Cortex of kidney (tissue), 1 donor: ENCODE measurements around the gene STAMBPL1.
"Not testable (repeated sequence)": the region's sequence is repeated elsewhere in the genome, so short reads cannot be mapped to it uniquely, and the experiment has no call there.

Source experiments
- DNase-seq: peaks from one replicate; lab custom pipeline; 2025; lab: John Stamatoyannopoulos, UW

The STAMBPL1 gene

DNA sequence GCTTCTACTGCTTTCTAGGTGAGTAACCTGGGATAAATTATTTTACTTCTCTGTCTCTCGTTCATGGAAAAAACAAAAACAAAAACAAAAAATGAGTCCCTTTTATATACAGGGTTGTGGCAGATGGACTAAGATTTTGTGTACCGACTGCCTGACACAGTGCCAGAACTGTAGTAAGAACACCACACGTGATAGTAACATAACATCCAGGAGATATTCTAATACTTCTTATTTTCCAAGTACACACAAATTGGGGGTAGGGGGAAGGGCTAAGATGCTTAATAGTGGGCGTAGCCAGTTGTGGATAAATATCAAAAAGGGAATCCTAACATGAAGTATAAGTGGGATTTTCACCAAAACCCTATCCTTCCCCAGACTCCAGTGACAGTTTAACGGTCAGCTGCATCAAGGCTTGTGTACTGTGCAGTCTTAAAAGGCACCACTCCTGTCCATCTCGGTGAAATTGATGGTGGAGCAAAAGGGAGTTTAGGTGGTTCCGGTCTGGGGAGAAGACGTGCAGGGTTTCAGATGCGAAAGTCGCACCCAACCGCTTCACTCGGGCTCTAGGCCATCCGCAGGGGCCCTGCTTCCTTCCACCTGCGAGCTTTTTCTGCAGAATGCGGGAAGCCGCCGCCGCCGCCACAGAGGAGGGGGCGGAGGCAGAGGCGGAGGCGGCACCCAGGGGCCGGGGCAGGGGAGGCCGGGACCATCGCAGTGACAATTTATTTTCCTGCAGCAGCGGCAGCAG, at the start of gene STAMBPL1:
TSS of gene STAMBPL1 (plus strand) at position 712 of the 748 bp plus-strand sequence. CDS start 21,464 bp downstream, outside the sequence.
- no peak for DNase-seq

DNA sequence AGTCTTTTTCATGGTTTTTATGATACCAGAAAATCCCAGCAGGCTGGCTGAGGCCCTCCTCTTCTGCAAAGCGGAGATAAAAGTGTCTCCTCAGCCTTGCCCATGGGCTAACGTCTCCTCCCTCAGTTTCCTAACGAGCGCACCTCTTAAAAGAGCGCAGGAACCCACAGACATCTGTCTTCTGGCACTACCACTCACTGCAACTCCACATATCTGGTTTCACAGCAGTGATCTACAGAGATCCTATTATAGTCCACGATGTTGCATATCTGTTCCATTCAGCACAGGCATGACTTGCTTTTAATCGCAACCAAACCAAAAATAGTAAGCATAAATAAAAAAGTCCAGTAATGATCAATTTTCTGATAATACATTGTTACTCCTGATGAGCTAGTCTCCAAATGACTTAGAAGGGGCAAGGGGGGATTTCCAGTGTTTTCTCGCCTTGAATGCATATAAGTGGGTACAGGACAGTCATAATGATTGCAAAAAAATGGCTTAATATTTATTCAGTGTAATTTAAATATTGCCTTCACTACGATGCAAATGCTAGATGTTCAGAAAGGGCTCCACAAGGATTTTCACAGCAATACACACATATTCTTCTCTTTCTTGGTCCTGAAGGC, 49.3 kb upstream of the STAMBPL1 start:
- no peak for DNase-seq

DNA sequence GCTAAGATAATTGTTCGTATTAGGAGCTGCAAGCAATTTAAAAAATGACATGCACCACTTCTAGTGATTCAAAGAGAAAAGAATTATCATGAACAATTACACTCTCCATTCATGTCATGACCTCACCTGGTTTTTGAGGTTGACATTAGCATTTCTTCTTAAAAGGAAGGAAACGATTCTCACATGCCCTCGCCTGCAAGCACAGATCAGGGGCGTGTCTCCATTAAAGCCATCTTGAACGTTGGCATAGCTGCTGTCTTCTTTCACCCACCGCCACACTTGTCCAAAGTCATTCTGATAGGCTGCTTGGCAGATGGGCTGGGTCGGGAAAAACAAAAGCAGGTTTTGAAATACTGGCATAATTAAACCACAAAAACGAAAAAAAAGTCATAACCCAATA, 48.3 kb upstream of the STAMBPL1 start:
- no peak for DNase-seq

DNA sequence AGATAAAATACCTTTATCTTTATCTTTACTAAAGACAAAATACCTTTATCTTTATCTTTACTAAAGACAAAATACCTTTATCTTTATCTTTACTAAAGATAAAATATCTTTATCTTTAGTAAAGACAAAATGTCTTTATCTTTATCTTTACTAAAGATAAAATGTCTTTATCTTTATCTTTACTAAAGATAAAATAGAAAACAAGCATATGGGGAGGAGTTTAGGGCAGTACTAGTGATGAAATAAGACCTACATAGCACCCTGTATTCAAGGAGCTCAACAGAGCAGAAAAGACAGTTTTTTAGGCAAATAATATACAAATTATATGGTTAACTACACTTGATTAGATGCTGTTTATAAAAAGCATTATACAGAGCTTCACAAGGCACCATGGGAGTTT, 47.7 kb upstream of the STAMBPL1 start:
- DNase-seq = no peak

DNA sequence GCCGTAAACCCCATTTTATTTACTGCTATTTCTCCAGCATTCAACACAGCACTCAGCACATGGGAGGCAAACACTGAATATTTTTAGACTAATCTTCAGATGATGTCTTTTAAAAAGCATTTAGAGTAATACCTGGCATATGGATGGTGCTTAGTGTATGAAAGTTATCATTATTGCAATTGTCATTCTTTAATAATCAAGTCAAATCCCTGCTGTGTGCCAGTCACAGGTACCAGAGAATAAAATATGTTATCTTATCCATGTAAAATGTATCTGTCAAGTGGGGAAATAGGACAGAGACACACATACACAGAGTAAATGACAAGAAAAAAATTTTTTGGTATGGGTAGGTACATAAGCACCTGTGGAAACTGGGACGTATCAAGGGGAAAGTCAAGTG, 46.9 kb upstream of the STAMBPL1 start:
- DNase-seq = no peak

DNA sequence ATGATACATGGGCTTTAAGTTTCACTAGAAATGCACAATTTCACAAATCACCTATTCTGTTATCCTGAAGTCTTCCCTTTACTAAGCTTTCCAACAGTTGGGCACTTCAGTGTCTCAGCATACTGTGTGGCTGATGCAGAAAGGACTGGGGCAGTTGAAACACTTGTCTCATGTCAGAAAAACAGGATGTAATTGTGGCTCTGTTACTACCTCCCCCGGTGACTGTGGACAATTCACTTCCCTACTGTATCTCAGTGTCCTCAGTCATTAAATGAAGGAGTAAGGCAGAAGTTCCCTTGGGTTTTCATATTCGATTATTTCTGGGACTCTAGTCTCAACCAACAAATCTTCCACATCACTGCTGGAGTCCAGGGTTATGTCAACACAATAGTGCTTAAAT, 46.3 kb upstream of the STAMBPL1 start:
- no peak for DNase-seq

DNA sequence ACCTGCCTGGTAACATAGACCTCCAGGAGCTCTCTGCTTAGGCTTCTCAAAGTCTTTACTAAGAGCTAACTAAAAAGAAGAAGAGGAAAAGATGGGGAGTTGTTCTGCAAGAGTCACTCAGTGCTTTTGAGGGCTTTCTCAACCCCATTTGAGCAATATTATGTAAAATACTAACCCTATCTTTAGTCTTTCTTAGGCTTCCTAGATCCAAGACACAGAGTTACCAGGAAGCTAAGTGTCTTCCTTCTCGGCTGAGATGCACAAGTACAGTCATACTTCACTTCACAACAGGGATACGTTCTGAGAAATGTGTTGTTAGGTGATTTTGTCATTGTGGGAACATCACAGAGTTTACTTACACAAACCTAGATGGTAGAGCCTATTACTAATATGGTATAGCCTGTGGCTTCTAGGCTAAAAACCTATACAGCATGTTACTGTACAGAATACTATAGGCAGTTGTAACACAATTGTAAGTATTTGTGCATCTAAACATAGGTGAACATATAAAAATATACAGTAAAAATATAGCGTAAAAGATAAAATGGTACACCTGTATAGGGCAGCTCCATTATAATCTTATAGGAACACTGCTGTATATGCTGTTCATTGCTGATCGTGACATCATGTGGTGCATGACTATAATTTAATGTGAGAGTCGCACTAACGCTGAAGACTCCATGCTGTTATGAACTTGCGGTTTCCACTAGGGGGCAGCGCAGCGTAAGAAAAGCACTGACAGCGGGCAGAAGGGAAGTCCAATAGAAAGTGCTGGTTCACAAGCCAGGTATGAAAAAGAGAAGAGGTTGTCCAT, 44.7 kb upstream of the STAMBPL1 start:
- DNase-seq = no peak

DNA sequence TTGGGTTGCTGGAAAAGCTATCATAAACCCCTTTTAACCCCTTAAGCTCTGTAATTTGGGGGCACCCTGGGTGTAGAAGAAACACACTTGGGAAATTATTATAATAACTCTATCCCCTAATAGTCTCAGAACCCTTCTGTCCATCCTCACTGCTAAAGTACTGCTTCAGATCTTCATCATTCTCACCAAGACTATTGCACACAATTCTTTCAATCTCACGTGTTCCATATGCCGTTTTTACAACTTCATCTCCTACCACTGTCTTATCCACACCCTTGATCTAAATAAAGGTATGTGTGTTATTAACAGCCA, 44.2 kb upstream of the STAMBPL1 start:
- no peak for DNase-seq

DNA sequence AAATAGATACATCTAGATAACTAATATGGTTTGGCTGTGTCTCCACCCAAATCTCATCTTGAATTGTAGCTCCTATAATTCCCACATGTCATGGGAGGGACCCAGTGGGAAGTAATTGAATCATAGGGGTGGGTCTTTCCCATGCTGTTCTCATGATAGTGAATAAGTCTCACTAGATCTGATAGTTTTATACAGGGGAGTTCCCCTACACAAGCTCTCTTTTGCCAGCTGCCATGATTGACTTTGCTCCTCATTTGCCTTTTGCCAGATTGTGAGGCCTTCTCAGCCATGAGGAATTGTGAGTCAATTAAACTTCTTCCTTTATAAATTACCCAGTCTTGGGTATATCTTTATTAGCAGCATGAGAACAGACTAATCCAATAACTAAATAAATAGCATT, 42.4 kb upstream of the STAMBPL1 start:
- DNase-seq = not testable (repeated sequence)

DNA sequence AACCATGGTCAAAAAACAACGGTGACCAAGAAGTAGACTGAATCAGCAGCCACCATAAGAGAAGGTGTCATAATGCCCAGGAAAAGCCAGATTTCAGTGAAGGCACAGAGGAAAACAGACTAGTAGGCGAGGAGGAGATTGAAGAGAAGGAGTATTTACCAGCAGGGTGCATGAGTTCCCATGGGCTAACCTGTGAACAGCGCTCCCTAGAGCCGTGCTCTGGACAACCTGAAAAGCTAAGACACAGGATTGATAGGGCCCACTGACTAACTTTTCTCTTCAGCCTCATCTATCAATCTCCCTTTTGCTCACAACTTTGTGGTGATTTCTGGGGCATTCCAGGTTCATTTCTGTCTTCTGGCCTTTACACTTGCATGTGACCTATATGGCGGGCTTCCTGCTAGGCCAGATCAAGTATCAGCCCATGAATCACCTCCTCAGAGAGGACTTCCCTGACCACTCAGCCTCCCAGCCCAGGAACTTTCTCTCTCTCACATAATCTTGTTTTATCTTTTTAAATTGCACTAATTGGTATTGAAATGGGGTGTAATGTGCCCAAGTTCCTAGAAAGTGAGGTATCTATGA, 41.2 kb upstream of the STAMBPL1 start:
- no peak for DNase-seq

DNA sequence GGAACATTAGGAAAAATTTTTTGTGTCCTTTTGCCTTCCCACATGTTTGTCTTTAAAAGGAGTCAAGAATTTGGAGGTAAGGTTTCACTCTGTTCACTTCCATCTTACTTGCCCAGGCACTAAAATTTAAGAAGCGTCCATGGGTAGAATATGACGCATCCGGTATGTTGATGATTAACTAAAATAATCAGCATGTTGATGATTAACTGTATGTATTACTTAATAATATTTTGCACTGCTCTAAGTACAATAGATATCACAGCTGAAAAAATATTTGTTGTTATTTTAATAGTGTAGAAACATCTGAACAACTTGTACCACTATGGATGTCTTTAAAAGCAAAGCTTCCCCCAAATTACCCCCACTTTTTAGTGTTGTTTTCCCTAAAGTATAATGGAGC, 39.9 kb upstream of the STAMBPL1 start:
- no peak for DNase-seq

DNA sequence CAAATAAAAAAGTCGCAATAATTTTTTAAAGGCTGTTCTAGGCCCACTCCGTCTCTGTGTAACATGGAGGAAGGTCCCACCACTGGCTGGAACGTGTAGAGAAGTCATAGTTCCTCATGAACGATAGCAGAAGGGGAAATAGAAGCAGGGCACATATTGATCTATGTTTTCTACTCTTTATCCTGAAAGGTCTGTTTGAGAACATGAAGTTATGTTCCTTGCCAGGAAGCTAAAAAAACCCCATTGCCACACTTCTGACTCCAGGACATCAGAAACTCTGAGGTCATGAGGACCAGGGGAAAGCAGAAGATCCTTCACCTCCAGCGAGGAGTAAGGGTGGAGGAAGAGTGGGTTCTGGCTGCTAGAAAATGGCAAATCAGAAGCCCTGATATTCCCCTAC, 39.2 kb upstream of the STAMBPL1 start:
- no peak for DNase-seq

DNA sequence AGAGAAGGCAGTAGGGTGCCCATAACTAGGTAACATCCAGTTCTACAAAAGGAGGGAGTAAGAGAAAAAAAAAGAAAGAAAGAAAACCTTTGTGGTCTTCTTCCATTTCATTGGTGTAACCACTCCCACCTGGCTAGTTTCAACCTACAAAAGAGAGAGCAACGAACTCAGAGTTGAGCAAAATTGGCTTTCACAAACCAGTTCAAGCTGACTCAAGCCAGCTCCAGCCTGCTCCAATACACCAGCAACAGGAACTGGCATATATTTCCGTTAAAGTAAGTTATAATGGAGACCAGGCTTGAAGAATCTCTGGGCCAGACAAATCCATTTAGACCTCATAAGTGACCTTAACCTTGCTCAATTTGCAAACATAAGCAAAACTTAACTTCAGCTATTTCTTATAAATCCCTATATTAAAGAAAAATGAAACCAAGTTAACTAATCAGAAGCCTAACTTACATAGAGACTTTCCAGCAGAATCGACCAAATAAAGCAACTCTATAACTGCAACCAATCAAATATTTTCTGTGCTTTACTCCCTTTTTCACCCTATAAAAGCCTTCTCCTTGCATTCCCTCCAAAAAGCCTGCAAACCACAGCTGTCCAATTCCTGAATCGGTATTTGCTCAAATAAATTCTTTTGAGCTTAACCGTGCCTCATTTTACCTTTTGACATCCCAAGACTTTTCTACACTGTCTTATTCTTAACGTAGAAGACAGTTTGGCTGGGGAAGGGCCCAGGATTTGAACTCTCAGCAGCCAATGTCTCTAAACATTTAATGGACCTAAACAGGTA, 38.5 kb upstream of the STAMBPL1 start:
- no peak for DNase-seq

DNA sequence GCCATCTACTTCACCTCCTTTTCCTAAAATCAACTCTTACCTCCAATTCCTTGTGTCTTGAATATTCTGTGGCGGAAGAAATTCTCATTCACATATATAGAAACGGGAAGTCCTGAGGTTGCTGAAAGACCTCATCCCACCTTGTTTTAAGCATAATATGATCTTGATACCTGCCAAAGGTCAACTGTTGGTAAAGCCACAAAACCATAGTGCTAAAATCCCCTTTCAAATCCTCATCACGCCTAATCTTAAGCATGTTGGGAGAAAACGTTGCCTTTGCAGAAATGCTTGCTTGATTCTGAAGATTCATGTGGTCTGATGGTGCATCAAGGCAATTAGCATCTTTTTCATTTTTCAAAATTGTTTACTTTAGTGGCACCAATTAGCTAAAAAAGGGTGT, 36.9 kb upstream of the STAMBPL1 start:
- DNase-seq = no peak

DNA sequence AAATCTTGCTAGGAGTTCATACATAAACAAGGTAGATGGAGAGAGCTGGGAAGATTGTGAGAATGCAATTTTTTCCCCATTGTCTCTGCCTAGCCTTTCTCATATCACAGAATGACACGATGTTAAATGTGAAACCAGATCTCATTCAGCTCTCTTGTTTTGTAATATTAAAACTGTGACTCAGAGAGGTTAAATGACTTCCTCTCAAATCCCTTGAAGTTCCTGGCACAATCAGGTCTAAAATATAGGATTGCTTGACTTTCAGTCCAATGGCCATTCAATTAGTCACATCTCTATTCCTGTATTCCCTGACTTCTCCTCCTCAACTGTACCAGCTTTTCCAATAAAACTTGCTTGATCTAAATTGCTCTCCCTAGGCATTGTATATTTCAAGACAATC, 31.5 kb upstream of the STAMBPL1 start:
- DNase-seq = no peak

DNA sequence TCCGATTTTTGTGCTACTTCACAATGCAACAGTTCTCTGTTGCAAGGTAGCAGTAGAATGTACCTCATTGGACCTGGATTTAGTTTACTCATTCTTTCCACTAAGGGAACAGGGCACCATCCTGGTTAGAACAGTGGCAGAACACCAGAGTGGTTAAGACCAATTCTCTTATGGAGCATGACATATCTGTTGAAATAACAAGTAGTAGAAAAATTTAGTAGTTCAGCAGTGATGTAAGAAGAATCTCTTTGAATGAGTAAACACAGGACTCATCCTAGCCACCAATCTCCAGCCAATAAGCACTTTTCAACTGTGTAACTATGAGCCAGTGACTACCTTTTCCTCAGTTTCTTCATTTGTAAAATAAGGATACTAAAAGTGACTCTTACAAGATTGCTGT, 30.8 kb upstream of the STAMBPL1 start:
- DNase-seq = no peak

DNA sequence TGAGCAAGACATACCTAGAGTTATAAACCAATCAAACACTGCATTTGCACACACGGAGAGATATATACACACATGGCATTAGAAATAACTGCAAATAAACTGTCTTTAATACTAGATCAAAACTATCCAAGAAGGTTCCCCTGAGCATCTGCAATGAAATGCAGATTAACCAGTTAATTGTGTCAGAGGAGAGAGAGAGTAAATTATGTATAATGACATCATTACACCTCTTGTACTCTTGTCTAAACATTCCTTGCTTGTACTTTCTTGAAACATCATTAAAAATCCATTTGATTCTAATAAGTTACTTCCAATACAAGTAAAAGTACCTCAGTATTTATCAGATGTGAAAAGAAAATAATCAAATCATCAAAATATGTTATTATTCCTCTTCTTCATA, 29.3 kb upstream of the STAMBPL1 start:
- DNase-seq = no peak

DNA sequence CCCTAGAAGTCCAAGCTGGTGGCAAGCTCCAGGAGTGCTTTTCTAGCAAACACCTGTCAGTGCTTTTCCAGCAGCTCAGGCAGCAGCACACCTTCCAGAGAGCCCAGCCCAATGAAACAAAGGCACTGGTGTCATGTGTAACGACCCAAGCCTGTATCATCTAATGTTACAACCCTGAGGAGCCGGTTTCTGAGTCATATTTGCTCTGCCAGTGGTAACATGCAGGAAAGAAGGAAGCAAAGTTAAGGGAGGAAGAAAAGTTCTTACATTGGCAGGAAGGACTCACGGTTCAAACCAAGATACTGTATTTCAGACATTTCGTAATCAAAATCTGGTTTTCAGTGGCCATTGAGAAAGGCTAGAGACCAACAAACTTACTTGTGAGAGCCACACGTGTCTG, 28.3 kb upstream of the STAMBPL1 start, which contains the start of gene ANKRD22:
TSS of gene ANKRD22 (minus strand) at position 139 of the 400 bp plus-strand sequence. CDS start 237 bp downstream, outside the sequence.
- DNase-seq = no peak

DNA sequence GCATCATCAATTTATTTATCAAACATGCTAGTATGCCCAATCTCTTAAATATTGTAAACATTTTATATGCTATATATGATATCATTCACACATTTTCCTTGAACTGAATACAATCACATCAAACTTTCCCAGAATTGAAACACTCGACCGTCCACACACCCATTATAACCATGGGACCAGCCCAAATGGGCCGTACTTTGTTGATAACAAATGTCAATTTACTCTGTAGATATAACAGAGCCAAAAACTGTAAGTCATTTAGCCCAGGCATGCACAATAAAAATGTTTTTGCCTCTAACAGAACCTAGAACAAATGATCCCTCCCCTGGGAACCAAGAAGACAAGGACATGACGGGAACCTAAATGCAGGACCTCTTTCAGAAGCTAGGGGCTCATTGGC, 27.7 kb upstream of the STAMBPL1 start:
- no peak for DNase-seq

DNA sequence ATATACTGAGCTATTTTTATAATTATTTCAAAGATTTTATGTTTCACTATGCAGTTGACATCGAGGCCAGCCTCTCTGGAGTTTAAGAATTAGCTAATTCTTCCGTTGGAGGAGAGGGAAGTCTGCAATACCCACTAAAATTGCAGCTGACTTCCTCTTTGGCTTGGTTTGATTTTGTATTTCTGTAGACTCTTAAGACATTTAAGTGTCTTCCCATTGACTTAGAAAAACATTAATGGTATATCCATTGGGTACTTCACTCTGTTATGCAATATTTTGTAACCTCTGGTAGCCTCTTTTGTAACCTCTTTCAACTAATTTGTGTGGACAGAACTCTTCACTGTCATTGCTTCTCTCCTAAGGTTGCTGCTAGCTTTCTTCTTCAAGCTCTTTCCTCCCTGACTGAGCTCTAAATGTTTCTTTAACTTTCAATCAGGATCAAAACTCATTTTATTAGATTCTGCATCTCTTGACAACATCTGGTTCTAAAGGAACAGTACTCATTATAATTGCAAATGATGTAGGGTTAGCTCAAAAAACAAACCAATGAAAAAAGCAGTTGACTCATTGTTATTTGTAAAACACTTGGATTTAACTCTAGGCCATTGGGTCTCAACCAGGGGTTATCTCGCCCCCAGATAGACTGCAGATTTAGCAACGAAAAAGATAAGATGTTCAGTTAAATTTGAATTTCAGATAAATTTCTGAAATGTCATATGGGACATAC, 26.7 kb upstream of the STAMBPL1 start:
- DNase-seq = no peak

DNA sequence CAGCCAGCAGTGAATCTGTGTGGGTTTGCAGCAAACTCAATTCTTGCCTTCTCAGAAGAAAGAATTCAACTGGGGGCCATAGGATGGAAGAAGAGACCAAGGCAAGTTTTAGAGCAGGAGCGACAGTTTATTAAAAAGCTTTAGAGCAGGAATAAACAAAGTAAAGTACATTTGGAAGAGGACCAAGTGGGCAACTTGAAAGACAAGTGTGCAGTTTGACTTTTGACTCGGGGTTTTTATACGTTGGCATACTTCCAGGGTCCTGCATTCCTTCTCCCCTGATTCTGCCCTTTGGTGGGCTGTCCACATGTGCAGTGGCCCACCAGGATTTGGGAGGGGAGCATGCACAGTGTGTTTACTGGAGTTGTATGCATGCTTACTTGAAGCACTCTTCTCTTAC, 25.4 kb upstream of the STAMBPL1 start:
- no peak for DNase-seq
